Keratinocyte (primary cell): ENCODE results near the gene CLSTN2. TPM values are rescaled to one million over a fixed set of nuclear protein-coding genes. Genes with fewer than 3 reads are reported as not detected.

Experiments
- DNase-seq: peaks from one replicate; pipeline ENCODE4 v3.0.0-alpha.2; 2011; ENCODE audit warnings: low read depth, missing footprints, low spot score
- FAIRE-seq: peaks from 2 replicates; lab custom pipeline; 2011; peaks lifted over from hg19 to GRCh38; lab: Jason Lieb, UNC
- H2AFZ ChIP-seq: 2 replicates; pipeline ENCODE4 v1.6.0; 2012; ENCODE audit warnings: low read length, control low read depth, inconsistent platforms; ENCODE audit not compliant: control insufficient read depth
- H3K27ac ChIP-seq: 2 replicates; pipeline ENCODE4 v1.5.1; 2011; ENCODE audit warnings: low read length; ENCODE audit not compliant: control insufficient read depth, insufficient read depth
- H3K27me3 ChIP-seq: 3 replicates; pipeline ENCODE4 v1.6.0; 2011; ENCODE audit warnings: low read length; ENCODE audit not compliant: control insufficient read depth, insufficient read depth; ENCODE audit errors: extremely low read depth
- H3K36me3 ChIP-seq, 2 experiments: 2 replicates in 1 of 2; 3 replicates in 1 of 2; pipeline ENCODE4 v1.5.1; 2011; ENCODE audit warnings: low read length in 2 of 2, mild to moderate bottlenecking in 1 of 2; ENCODE audit not compliant: control insufficient read depth in 2 of 2, insufficient read depth in 2 of 2; ENCODE audit errors: extremely low read depth in 1 of 2
- H3K4me1 ChIP-seq: 3 replicates; pipeline ENCODE4 v1.5.1; 2011; ENCODE audit warnings: low read length; ENCODE audit not compliant: control insufficient read depth, insufficient read depth; ENCODE audit errors: extremely low read depth
- H3K4me2 ChIP-seq: 3 replicates; pipeline ENCODE4 v1.6.0; 2011; ENCODE audit warnings: low read depth, low read length; ENCODE audit not compliant: control insufficient read depth, insufficient read depth; ENCODE audit errors: extremely low read depth
- H3K4me3 ChIP-seq, 3 experiments: fragments of 200-600 bp in 1 of 3; sonication (generic) in 1 of 3; 2 replicates in 2 of 3; 3 replicates in 1 of 3; pipeline ENCODE4 v1.5.1; 2011 to 2016; ENCODE audit warnings: low read length in 3 of 3, mild to moderate bottlenecking in 3 of 3, control low read depth in 2 of 3, inconsistent platforms in 1 of 3, low read depth in 1 of 3, mixed read lengths in 1 of 3, mixed run types in 1 of 3, moderate library complexity in 1 of 3; ENCODE audit not compliant: control insufficient read depth in 2 of 3, insufficient read depth in 2 of 3; ENCODE audit errors: extremely low read depth in 1 of 3
- H3K79me2 ChIP-seq: 2 replicates; pipeline ENCODE4 v1.6.0; 2012; ENCODE audit warnings: low read length; ENCODE audit not compliant: control insufficient read depth, insufficient read depth
- H3K9ac ChIP-seq: 3 replicates; pipeline ENCODE4 v1.6.0; 2011; ENCODE audit warnings: low read length; ENCODE audit not compliant: control insufficient read depth, insufficient read depth; ENCODE audit errors: extremely low read depth
- H3K9me1 ChIP-seq: 3 replicates; pipeline ENCODE4 v1.6.0; 2011; ENCODE audit warnings: low read length; ENCODE audit not compliant: control insufficient read depth, insufficient read depth; ENCODE audit errors: extremely low read depth
- H3K9me3 ChIP-seq: 2 replicates; pipeline ENCODE4 v1.5.1; 2012; ENCODE audit warnings: low read depth, low read length; ENCODE audit not compliant: control insufficient read depth
- H4K20me1 ChIP-seq: 3 replicates; pipeline ENCODE4 v1.6.0; 2011; ENCODE audit warnings: low read length; ENCODE audit not compliant: control insufficient read depth, insufficient read depth; ENCODE audit errors: extremely low read depth
- CTCF ChIP-seq, 3 experiments: IDR thresholded peaks in 1 of 3; conservative IDR thresholded peaks in 1 of 3; optimal IDR thresholded peaks in 1 of 3; 2 replicates in 2 of 3; 3 replicates in 1 of 3; pipeline versions ENCODE3 to v1.5.1; 2011; ENCODE audit warnings: low read length in 3 of 3, mild to moderate bottlenecking in 3 of 3, moderate library complexity in 2 of 3, control low read depth in 1 of 3, inconsistent platforms in 1 of 3; ENCODE audit not compliant: insufficient read depth in 2 of 3; ENCODE audit errors: extremely low read depth in 1 of 3
- EZH2 ChIP-seq: IDR thresholded peaks from one replicate; pipeline ENCODE4 v1.6.1; 2012; ENCODE audit warnings: inconsistent platforms, mild to moderate bottlenecking, low read length, moderate library complexity
- dilution Hi-C: fragments of 300-500 bp; cut with MboI; formaldehyde crosslinking; loops from one replicate; pipeline ENCODE4 v1.7.0; 2020; ENCODE audit warnings: low sequenced_read_pairs; ENCODE audit not compliant: extremely low pct_ligation_motif_present
- polyA plus RNA-seq, 5 experiments: library from polyadenylated mRNA; depleted of rRNA in 3 of 5; stranded (reverse) in 3 of 5; stranded (forward) in 1 of 5; unstranded in 1 of 5; fragments of >200 nt; gene quantifications; 1 replicate in 1 of 5; 2 replicates in 3 of 5; 3 replicates in 1 of 5; pipeline versions ENCODE4 v1.2.1 to v1.2.3, GENCODE V29; 2011 to 2012; ENCODE audit warnings: missing spikeins in 2 of 5, low read depth in 1 of 5, low replicate concordance in 1 of 5

The CLSTN2 gene
- polyA plus RNA-seq, 1 donor (not counting 4 experiments of a cell fraction or from before 2014, with no cell fraction given) = 0.09 TPM

DNA sequence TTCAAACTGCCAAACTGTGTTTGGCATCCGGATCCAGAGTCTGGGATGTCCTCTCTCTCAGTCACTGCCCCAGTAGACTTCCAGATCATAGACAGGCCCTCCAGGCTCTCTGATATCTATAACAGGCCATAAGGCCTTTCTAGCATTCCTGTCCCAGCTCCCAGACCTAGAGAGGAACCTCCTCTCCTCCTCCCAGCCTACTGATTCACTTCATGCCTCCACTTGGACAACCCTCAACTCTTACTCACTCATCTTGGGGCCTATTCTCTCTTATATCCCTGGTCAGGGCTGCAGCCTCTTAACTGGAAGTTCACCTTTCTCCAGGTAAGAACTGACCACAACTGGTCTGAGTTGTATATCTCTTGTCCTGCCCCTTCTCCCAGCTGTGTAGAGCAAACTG, 489.2 kb downstream of the CLSTN2 start:
- Histone ChIP-seq H3K4me2 (no peak overlapping the region), H3K4me1 (peaks cover 25% of the 10 kb centered on the region), H3K79me2 (no peaks in the 10 kb centered on the region), H3K4me3 (no peak overlapping the region), H3K9me3 (no peaks in the 10 kb centered on the region), H3K27me3 (no peaks in the 10 kb centered on the region), H3K27ac (no peak overlapping the region), H4K20me1 (no peaks in the 10 kb centered on the region), H3K9ac (no peak overlapping the region), H2AFZ (no peak overlapping the region), H3K9me1 (peaks cover 3% of the 10 kb centered on the region), H3K36me3 (no peaks in the 10 kb centered on the region)
- TF ChIP-seq EZH2 = no peak
- no peak for TF ChIP-seq CTCF (optimal IDR thresholded peaks at IDR 0.05 in 1 of 3, IDR thresholded peaks at IDR 0.05 in 1 of 3, conservative IDR thresholded peaks at IDR 0.05 in 1 of 3; ENCODE audit: extremely low read depth in 1 of 3, insufficient read depth in 2 of 3, low read length in 3 of 3)
- dilution Hi-C loops = no loop called here
- peak; percentile 52 for FAIRE-seq
- DNase-seq = no peak

- Histone ChIP-seq H3K4me2 (no peak overlapping the region), H4K20me1 (no peaks in the 10 kb centered on the region), H3K27me3 (no peaks in the 10 kb centered on the region), H3K4me3 (no peak overlapping the region), H3K27ac (no peak overlapping the region), H3K4me1 (peaks cover 25% of the 10 kb centered on the region), H3K9ac (no peak overlapping the region), H3K36me3 (no peaks in the 10 kb centered on the region), H3K9me3 (no peaks in the 10 kb centered on the region), H2AFZ (no peak overlapping the region), H3K79me2 (no peaks in the 10 kb centered on the region), H3K9me1 (peaks cover 3% of the 10 kb centered on the region)
- TF ChIP-seq EZH2 (no peak), CTCF (optimal IDR thresholded peaks at IDR 0.05 in 1 of 3, IDR thresholded peaks at IDR 0.05 in 1 of 3, conservative IDR thresholded peaks at IDR 0.05 in 1 of 3; ENCODE audit: extremely low read depth in 1 of 3, insufficient read depth in 2 of 3, low read length in 3 of 3) (no peak)
- FAIRE-seq (no peak), DNase-seq (no peak)
- dilution Hi-C loops = no loop called here
Observed at GRCh38 chr3:140424726-140425125, 489.7 kb downstream of the CLSTN2 start.
